Endothelial cell of umbilical vein (primary cell): ENCODE results near the gene TXNDC12. TPM values are rescaled to one million over a fixed set of nuclear protein-coding genes. Genes with fewer than 3 reads are reported as not detected.

ENCODE experiments used
- BruUV-seq: library from RNA; stranded (reverse); fragments of 400-500 nt; replicated peaks from 2 replicates; lab custom pipeline; 2021; lab: Mats Ljungman, UMichigan
- CTCF ChIA-PET: fragments of 300-600, 350-600 bp; sonication (Branson Sonifier 250); formaldehyde crosslinking; loops from one replicate; lab custom pipeline; 2021; ENCODE audit warnings: antibody characterized with exemption, inconsistent platforms; lab: Charles Lee
- POLR2A ChIA-PET: fragments of 300-600, 350-600 bp; sonication (Branson Sonifier 250); formaldehyde crosslinking; loops from one replicate; lab custom pipeline; 2021; ENCODE audit warnings: antibody characterized with exemption, inconsistent platforms; lab: Charles Lee
- DNase-seq: peaks from one replicate; pipeline ENCODE4 v3.0.0-alpha.2; 2011; ENCODE audit warnings: low read depth, low spot score
- FAIRE-seq: peaks from 2 replicates; lab custom pipeline; 2011; peaks lifted over from hg19 to GRCh38; lab: Jason Lieb, UNC
- H2AFZ ChIP-seq: 2 replicates; pipeline ENCODE4 v1.6.0; 2012; ENCODE audit warnings: low read depth, low read length, control low read depth, inconsistent platforms
- H3K27ac ChIP-seq: 2 replicates; pipeline ENCODE4 v1.5.1; 2011; ENCODE audit warnings: low read depth, mild to moderate bottlenecking, control low read depth, low read length, moderate library complexity; ENCODE audit not compliant: insufficient read depth
- H3K27me3 ChIP-seq, 2 experiments: 2 replicates each; pipeline versions ENCODE4 v1.6.0 to v1.6.1; 2011; ENCODE audit warnings: low read length in 2 of 2, mixed read lengths in 1 of 2; ENCODE audit not compliant: control insufficient read depth in 2 of 2, insufficient read depth in 2 of 2
- H3K36me3 ChIP-seq, 2 experiments: 2 replicates in 1 of 2; 3 replicates in 1 of 2; pipeline ENCODE4 v1.5.1; 2011; ENCODE audit warnings: low read length in 2 of 2, mild to moderate bottlenecking in 1 of 2, moderate library complexity in 1 of 2; ENCODE audit not compliant: control insufficient read depth in 2 of 2, insufficient read depth in 2 of 2; ENCODE audit errors: extremely low read depth in 1 of 2
- H3K4me1 ChIP-seq: 3 replicates; pipeline ENCODE4 v1.5.1; 2011; ENCODE audit warnings: mild to moderate bottlenecking, low read length; ENCODE audit not compliant: control insufficient read depth, insufficient read depth; ENCODE audit errors: extremely low read depth
- H3K4me2 ChIP-seq: 2 replicates; pipeline ENCODE4 v1.6.1; 2011; ENCODE audit warnings: low read length, control low read depth, mixed read lengths; ENCODE audit not compliant: insufficient read depth
- H3K4me3 ChIP-seq, 3 experiments: fragments of 200-600 bp in 1 of 3; sonication (generic), shearing (Covaris generic) in 1 of 3; replicated peaks in 1 of 3; 2 replicates each; pipeline ENCODE4 v1.5.1; 2011 to 2016; ENCODE audit warnings: control low read depth in 3 of 3, low read length in 3 of 3, mild to moderate bottlenecking in 2 of 3, inconsistent platforms in 1 of 3, low read depth in 1 of 3, moderate library complexity in 1 of 3; ENCODE audit not compliant: insufficient read depth in 1 of 3
- H3K79me2 ChIP-seq: 2 replicates; pipeline ENCODE4 v1.6.0; 2012; ENCODE audit warnings: low read length, inconsistent platforms; ENCODE audit not compliant: control insufficient read depth, insufficient read depth
- H3K9ac ChIP-seq: replicated peaks from 2 replicates; pipeline ENCODE3; 2011; ENCODE audit warnings: low read length, control low read depth; ENCODE audit not compliant: insufficient read depth; ENCODE audit errors: extremely low read depth
- H3K9me1 ChIP-seq: replicated peaks from 3 replicates; pipeline ENCODE4 v1.6.0; 2011; ENCODE audit warnings: mild to moderate bottlenecking, low read length; ENCODE audit not compliant: control insufficient read depth, insufficient read depth; ENCODE audit errors: extremely low read depth
- H3K9me3 ChIP-seq: replicated peaks from 2 replicates; pipeline ENCODE4 v1.5.1; 2012; ENCODE audit warnings: low read length, inconsistent platforms; ENCODE audit not compliant: control insufficient read depth, insufficient read depth
- H4K20me1 ChIP-seq: replicated peaks from 2 replicates; pipeline ENCODE3; 2011; ENCODE audit warnings: mild to moderate bottlenecking, low read length; ENCODE audit not compliant: control insufficient read depth, insufficient read depth; ENCODE audit errors: extremely low read depth
- EZH2 ChIP-seq: IDR thresholded peaks from 2 replicates; pipeline ENCODE4 v1.6.1; 2012; ENCODE audit warnings: borderline replicate concordance, low read depth, mild to moderate bottlenecking, moderate library complexity, low read length, inconsistent platforms; ENCODE audit not compliant: severe bottlenecking
- FOS ChIP-seq: IDR thresholded peaks from 2 replicates; pipeline ENCODE4 v1.6.1; 2011; ENCODE audit warnings: mild to moderate bottlenecking, low read length, moderate library complexity, borderline replicate concordance; ENCODE audit not compliant: insufficient read depth
- GATA2 ChIP-seq: IDR thresholded peaks from 2 replicates; pipeline ENCODE4 v1.7.0; 2011; ENCODE audit warnings: low read depth, mild to moderate bottlenecking, moderate library complexity, mixed read lengths, low read length; ENCODE audit not compliant: insufficient read length, insufficient read depth
- JUN ChIP-seq: IDR thresholded peaks from 2 replicates; pipeline ENCODE4 v1.6.1; 2011; ENCODE audit warnings: borderline replicate concordance, low read depth; ENCODE audit not compliant: insufficient read length, insufficient read depth
- MYC ChIP-seq: IDR thresholded peaks from one replicate; pipeline ENCODE4 v1.6.1; 2011; ENCODE audit warnings: mild to moderate bottlenecking, low read depth, low read length
- POLR2A ChIP-seq: IDR thresholded peaks from 2 replicates; pipeline ENCODE4 v1.6.1; 2012; ENCODE audit warnings: low read depth, mild to moderate bottlenecking, control low read depth, low read length
- POLR2AphosphoS5 ChIP-seq: IDR thresholded peaks from 2 replicates; pipeline ENCODE4 v1.6.1; 2012; ENCODE audit warnings: low read depth, mild to moderate bottlenecking, control low read depth, low read length, moderate library complexity; ENCODE audit not compliant: insufficient read depth
- dilution Hi-C: fragments of 300-500 bp; cut with MboI; formaldehyde crosslinking; loops from one replicate; pipeline ENCODE4 v1.15.0; 2019; ENCODE audit warnings: low sequenced_read_pairs; ENCODE audit not compliant: extremely low pct_ligation_motif_present
- intact Hi-C: fragments of 100-400 bp; cut with micrococcal nuclease; formaldehyde crosslinking; loops from one replicate; pipeline ENCODE4 v1.10.0; 2022
- polyA plus RNA-seq, 4 experiments: library from polyadenylated mRNA; depleted of rRNA in 3 of 4; stranded (reverse) in 3 of 4; unstranded in 1 of 4; fragments of >200 nt; gene quantifications; 2 replicates each; pipeline versions ENCODE4 v1.2.1 to v1.2.3, GENCODE V29; 2011 to 2012; ENCODE audit warnings: missing spikeins in 1 of 4
- total RNA-seq: library from RNA; stranded (reverse); gene quantifications from 2 replicates; pipeline ENCODE4 v1.2.3, GENCODE V29; 2021
- TF ChIP-seq, protein P1 (sequence below), 2 donors: IDR thresholded peaks; 1 replicate in 1 of 2; 2 replicates in 1 of 2; pipeline ENCODE4 v1.5.1; 2011; ENCODE audit warnings: low read length in 2 of 2, mild to moderate bottlenecking in 2 of 2, moderate library complexity in 2 of 2, control low read depth in 1 of 2, inconsistent platforms in 1 of 2, low read depth in 1 of 2; ENCODE audit not compliant: insufficient read depth in 1 of 2; ENCODE audit errors: extremely low read depth in 1 of 2
- TF ChIP-seq, protein P2 (sequence below): IDR thresholded peaks from 2 replicates; pipeline ENCODE4 v1.6.1; 2011; ENCODE audit not compliant: insufficient read depth, insufficient read length

Gene TXNDC12
- total and polyA plus RNA-seq, 2 donors (not counting 3 experiments of a cell fraction or from before 2014, with no cell fraction given), result 33.7 to 57.4 TPM

DNA sequence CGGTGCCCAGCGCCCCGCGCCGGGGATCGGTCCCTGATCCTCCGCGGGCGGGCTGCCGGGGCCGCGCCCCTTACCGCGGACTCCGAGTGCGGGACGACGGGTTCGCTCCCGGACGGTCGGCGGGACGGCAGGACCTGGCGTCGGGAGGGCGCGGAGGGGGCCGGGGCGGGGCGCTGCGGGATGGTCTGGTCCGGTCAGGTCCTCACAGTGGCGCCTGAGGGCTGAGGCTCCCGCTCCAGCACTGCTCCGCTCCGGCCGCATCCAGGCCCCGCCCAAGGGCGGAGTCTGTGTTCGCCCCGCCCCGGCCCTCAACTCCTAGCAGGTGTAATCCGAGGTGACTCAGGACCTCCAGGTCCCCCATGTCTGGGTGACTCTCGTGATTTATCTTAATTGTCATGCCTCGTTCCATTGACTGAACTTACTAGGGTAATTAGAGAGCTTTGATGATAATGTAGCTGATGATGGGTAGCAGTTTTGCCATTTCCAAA lies 64.5 kb downstream of the TXNDC12 start, which contains the start of gene RAB3B:
TSS of gene RAB3B (minus strand) at position 223 of the 488 bp plus-strand sequence. CDS start 13,583 bp downstream, outside the sequence.
- POLR2A ChIA-PET, result no interaction called here
- peak within 1 kb of the TSS; percentile 64 for H3K9ac ChIP-seq
- H2AFZ ChIP-seq, result peak within 1 kb of the TSS; percentile 71

More for the DNA sequence above, 64.5 kb downstream of the TXNDC12 start, which contains the start of gene RAB3B:
- Histone ChIP-seq H3K79me2 (no peaks in the 10 kb centered on the region), H3K4me1 (no peaks in the 10 kb centered on the region), H3K27me3 (peaks cover 15 to 16% of the 10 kb centered on the region in 2 experiments), H3K36me3 (no peaks in the 10 kb centered on the region), H3K4me2 (peak within 1 kb of the TSS; percentile 57), H3K9me3 (no peaks in the 10 kb centered on the region), H4K20me1 (no peaks in the 10 kb centered on the region), H3K9me1 (no peaks in the 10 kb centered on the region), H3K27ac (no peak within 1 kb of the TSS), H3K4me3 (peak within 1 kb of the TSS; percentile 35 to 84 (median 73))
- DNase-seq (peak; percentile 71), FAIRE-seq (peak; percentile 77)
- TF ChIP-seq EZH2 (no peak), GATA2 (no peak), POLR2AphosphoS5 (peak; percentile 50), FOS (no peak), MYC (no peak), POLR2A (peak; percentile 50), JUN (no peak)
- TF ChIP-seq, protein P1, sequence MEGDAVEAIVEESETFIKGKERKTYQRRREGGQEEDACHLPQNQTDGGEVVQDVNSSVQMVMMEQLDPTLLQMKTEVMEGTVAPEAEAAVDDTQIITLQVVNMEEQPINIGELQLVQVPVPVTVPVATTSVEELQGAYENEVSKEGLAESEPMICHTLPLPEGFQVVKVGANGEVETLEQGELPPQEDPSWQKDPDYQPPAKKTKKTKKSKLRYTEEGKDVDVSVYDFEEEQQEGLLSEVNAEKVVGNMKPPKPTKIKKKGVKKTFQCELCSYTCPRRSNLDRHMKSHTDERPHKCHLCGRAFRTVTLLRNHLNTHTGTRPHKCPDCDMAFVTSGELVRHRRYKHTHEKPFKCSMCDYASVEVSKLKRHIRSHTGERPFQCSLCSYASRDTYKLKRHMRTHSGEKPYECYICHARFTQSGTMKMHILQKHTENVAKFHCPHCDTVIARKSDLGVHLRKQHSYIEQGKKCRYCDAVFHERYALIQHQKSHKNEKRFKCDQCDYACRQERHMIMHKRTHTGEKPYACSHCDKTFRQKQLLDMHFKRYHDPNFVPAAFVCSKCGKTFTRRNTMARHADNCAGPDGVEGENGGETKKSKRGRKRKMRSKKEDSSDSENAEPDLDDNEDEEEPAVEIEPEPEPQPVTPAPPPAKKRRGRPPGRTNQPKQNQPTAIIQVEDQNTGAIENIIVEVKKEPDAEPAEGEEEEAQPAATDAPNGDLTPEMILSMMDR (IDR thresholded peaks at IDR 0.05; ENCODE audit: extremely low read depth in 1 of 2, insufficient read depth in 1 of 2, low read depth in 1 of 2, low read length in 2 of 2), result no peak
- TF ChIP-seq, protein P2, sequence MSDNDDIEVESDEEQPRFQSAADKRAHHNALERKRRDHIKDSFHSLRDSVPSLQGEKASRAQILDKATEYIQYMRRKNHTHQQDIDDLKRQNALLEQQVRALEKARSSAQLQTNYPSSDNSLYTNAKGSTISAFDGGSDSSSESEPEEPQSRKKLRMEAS, result no peak
- dilution Hi-C loops (no loop called here), intact Hi-C loops (no loop called here)
- no TSS peak for BruUV-seq
- CTCF ChIA-PET, result interaction anchor here (0.9 to 2.0 kb wide), 2 partner anchors 65 to 94 kb away, joined by 3 to 9 read pairs; partner anchors contain the start of gene TXNDC12
